GM12878 (cell line): ENCODE results near the gene TM7SF3. TPM values are rescaled to one million over a fixed set of nuclear protein-coding genes. Genes with fewer than 3 reads are reported as not detected.
A peak's percentile ranks its signal among the peaks of the same experiment; 100 is the strongest.

Experiments used
- BMI1 ChIP-seq: fragments of 450-650 bp; IDR thresholded peaks from 2 replicates; pipeline ENCODE4 v1.6.1; 2016; ENCODE audit warnings: mild to moderate bottlenecking, moderate library complexity, borderline replicate concordance
- EGR1 ChIP-seq, 2 experiments: IDR thresholded peaks; 1 replicate in 1 of 2; 2 replicates in 1 of 2; pipeline ENCODE4 v1.6.1; 2011 to 2012; ENCODE audit warnings: low read depth in 2 of 2, low read length in 2 of 2, borderline replicate concordance in 1 of 2, mild to moderate bottlenecking in 1 of 2, moderate library complexity in 1 of 2
- NFXL1 ChIP-seq: fragments of 450-650 bp; IDR thresholded peaks from 2 replicates; pipeline ENCODE4 v1.6.1; 2017; ENCODE audit warnings: antibody characterized with exemption, mild to moderate bottlenecking, borderline replicate concordance
- SMAD5 ChIP-seq: IDR thresholded peaks from 2 replicates; pipeline ENCODE4 v1.6.1; 2016; ENCODE audit warnings: antibody characterized with exemption, low read depth
- TBL1XR1 ChIP-seq: IDR thresholded peaks from 2 replicates; pipeline ENCODE4 v1.6.1; 2012; ENCODE audit warnings: low read depth, low read length, improper control_type of control experiment
- WRNIP1 ChIP-seq: IDR thresholded peaks from 2 replicates; pipeline ENCODE4 v1.6.1; 2011; ENCODE audit warnings: low read depth, low read length, improper control_type of control experiment, borderline replicate concordance
- ZNF24 ChIP-seq: fragments of 450-650 bp; IDR thresholded peaks from 2 replicates; pipeline ENCODE4 v1.6.1; 2017; ENCODE audit warnings: antibody characterized with exemption, mild to moderate bottlenecking
- ZNF622 ChIP-seq: fragments of 450-650 bp; IDR thresholded peaks from 2 replicates; pipeline ENCODE4 v1.6.1; 2017; ENCODE audit warnings: mild to moderate bottlenecking, inconsistent platforms
- ZSCAN29 ChIP-seq: fragments of 450-650 bp; IDR thresholded peaks from 2 replicates; pipeline ENCODE4 v1.6.1; 2017; ENCODE audit warnings: mild to moderate bottlenecking, moderate library complexity
- polyA plus RNA-seq, 11 experiments: library from polyadenylated mRNA; depleted of rRNA in 4 of 11; unstranded in 6 of 11; stranded (reverse) in 5 of 11; fragments of >200 nt; fragmentation: Nextera tagmentation in 4 of 11; fragmentation: Illumina TruSeq in 1 of 11; extraction: Ambion mirVana in 4 of 11; extraction: Trizol in 1 of 11; gene quantifications; 1 replicate in 1 of 11; 2 replicates in 10 of 11; pipeline versions ENCODE4 v1.2.1 to v1.2.3, GENCODE V29; 2011 to 2016; ENCODE audit warnings: inconsistent platforms in 2 of 11, missing spikeins in 2 of 11, low read depth in 1 of 11
- total RNA-seq, 4 experiments: library from RNA; depleted of rRNA in 3 of 4; stranded (reverse); fragments of >200 nt in 3 of 4; fragmentation: Illumina TruSeq in 1 of 4; extraction: Trizol in 1 of 4; gene quantifications; 2 replicates each; pipeline versions ENCODE4 v1.2.1 to v1.2.3, GENCODE V29; 2013 to 2021
- TF ChIP-seq, protein P1 (sequence below): fragments of 450-650 bp; formaldehyde crosslinking; IDR thresholded peaks from 2 replicates; pipeline ENCODE4 v1.4.0; 2020; ENCODE audit warnings: mild to moderate bottlenecking, moderate library complexity
- TF ChIP-seq, protein P2 (sequence below): IDR thresholded peaks from 2 replicates; pipeline ENCODE4 v1.6.1; 2011; ENCODE audit warnings: borderline replicate concordance, low read depth, mild to moderate bottlenecking, moderate library complexity, mixed read lengths, low read length; ENCODE audit not compliant: insufficient read depth; ENCODE audit errors: extremely low read length
- TF ChIP-seq, protein P3 (sequence below): IDR thresholded peaks from 2 replicates; pipeline ENCODE4 v1.6.1; 2012; ENCODE audit warnings: improper control_type of control experiment, low read depth, low read length; ENCODE audit not compliant: insufficient replicate concordance
- TF ChIP-seq, protein P4 (sequence below): fragments of 450-650 bp; IDR thresholded peaks from 2 replicates; pipeline ENCODE4 v1.6.1; 2014; ENCODE audit warnings: mild to moderate bottlenecking

Gene TM7SF3
- total and polyA plus RNA-seq, 10 of the 15 experiments (the other 5 are each of a cell fraction or from before 2014, with no cell fraction given) = 31.4 to 341 (median 74.8) TPM

DNA sequence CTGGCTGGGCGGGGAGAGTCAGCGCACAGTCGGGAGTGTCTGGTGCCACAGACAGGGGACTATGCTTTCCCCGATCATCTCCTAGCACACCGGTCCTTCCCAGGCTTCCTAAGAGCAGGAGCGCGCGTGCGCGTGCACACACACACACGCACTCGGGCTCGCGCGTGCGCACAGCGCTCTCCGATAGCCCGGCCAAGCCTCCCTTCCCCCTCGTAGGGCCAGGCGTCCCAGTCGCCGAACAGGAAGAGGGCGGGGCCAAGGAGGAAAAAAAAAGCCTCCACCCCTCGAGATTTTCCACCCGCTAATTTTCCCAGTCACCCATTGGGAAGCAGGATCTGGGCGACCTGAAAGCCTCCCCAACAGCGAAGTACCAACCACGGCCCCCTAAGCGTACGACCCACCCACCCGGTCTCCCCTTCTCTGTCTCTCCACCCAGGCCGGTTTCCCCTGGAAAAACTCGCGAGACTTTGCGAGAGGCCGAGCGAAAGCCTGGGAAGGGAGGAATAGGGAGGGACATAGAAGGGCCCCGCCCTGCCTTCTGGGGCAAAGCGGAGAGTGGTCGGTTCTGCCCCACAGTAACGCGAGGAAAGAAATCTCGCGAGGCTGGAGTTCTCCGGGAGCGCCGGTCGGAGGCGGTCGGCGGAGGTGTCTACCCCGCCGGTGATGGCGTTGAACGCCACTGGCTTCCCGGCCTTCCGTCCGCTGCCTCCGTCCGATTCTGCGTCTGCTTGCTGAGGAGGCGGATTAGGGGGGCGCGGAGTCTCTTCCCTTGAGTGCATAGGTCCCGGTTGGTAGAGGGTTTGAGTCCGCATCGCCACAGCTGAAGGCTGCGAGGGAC lies 76.1 kb downstream of the TM7SF3 start, which contains the start of the genes FGFR1OP2 and INTS13 (continued):
- TF ChIP-seq TBL1XR1 = no peak; the same call in 1 of the 2 replicates
- TF ChIP-seq BMI1 = no peak
- peak; percentile 92; the same call in 1 of the 2 replicates for TF ChIP-seq SMAD5
- TF ChIP-seq, protein P1, sequence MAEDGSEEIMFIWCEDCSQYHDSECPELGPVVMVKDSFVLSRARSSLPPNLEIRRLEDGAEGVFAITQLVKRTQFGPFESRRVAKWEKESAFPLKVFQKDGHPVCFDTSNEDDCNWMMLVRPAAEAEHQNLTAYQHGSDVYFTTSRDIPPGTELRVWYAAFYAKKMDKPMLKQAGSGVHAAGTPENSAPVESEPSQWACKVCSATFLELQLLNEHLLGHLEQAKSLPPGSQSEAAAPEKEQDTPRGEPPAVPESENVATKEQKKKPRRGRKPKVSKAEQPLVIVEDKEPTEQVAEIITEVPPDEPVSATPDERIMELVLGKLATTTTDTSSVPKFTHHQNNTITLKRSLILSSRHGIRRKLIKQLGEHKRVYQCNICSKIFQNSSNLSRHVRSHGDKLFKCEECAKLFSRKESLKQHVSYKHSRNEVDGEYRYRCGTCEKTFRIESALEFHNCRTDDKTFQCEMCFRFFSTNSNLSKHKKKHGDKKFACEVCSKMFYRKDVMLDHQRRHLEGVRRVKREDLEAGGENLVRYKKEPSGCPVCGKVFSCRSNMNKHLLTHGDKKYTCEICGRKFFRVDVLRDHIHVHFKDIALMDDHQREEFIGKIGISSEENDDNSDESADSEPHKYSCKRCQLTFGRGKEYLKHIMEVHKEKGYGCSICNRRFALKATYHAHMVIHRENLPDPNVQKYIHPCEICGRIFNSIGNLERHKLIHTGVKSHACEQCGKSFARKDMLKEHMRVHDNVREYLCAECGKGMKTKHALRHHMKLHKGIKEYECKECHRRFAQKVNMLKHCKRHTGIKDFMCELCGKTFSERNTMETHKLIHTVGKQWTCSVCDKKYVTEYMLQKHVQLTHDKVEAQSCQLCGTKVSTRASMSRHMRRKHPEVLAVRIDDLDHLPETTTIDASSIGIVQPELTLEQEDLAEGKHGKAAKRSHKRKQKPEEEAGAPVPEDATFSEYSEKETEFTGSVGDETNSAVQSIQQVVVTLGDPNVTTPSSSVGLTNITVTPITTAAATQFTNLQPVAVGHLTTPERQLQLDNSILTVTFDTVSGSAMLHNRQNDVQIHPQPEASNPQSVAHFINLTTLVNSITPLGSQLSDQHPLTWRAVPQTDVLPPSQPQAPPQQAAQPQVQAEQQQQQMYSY (CRISPR knock-in tag) = no peak
- TF ChIP-seq ZSCAN29 = no peak
- no peak; the same call in 1 of the 2 replicates for TF ChIP-seq WRNIP1
- no peak for TF ChIP-seq ZNF24
- TF ChIP-seq ZNF622 = no peak
- peak in 1 of 2 experiments; percentile 3; a peak in 1 of 3 replicates for TF ChIP-seq EGR1 (IDR thresholded peaks at IDR 0.05; ENCODE audit: borderline replicate concordance in 1 of 2, low read depth in 2 of 2, low read length in 2 of 2)
- TF ChIP-seq, protein P2, sequence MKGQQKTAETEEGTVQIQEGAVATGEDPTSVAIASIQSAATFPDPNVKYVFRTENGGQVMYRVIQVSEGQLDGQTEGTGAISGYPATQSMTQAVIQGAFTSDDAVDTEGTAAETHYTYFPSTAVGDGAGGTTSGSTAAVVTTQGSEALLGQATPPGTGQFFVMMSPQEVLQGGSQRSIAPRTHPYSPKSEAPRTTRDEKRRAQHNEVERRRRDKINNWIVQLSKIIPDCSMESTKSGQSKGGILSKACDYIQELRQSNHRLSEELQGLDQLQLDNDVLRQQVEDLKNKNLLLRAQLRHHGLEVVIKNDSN = no peak
- TF ChIP-seq, protein P3, sequence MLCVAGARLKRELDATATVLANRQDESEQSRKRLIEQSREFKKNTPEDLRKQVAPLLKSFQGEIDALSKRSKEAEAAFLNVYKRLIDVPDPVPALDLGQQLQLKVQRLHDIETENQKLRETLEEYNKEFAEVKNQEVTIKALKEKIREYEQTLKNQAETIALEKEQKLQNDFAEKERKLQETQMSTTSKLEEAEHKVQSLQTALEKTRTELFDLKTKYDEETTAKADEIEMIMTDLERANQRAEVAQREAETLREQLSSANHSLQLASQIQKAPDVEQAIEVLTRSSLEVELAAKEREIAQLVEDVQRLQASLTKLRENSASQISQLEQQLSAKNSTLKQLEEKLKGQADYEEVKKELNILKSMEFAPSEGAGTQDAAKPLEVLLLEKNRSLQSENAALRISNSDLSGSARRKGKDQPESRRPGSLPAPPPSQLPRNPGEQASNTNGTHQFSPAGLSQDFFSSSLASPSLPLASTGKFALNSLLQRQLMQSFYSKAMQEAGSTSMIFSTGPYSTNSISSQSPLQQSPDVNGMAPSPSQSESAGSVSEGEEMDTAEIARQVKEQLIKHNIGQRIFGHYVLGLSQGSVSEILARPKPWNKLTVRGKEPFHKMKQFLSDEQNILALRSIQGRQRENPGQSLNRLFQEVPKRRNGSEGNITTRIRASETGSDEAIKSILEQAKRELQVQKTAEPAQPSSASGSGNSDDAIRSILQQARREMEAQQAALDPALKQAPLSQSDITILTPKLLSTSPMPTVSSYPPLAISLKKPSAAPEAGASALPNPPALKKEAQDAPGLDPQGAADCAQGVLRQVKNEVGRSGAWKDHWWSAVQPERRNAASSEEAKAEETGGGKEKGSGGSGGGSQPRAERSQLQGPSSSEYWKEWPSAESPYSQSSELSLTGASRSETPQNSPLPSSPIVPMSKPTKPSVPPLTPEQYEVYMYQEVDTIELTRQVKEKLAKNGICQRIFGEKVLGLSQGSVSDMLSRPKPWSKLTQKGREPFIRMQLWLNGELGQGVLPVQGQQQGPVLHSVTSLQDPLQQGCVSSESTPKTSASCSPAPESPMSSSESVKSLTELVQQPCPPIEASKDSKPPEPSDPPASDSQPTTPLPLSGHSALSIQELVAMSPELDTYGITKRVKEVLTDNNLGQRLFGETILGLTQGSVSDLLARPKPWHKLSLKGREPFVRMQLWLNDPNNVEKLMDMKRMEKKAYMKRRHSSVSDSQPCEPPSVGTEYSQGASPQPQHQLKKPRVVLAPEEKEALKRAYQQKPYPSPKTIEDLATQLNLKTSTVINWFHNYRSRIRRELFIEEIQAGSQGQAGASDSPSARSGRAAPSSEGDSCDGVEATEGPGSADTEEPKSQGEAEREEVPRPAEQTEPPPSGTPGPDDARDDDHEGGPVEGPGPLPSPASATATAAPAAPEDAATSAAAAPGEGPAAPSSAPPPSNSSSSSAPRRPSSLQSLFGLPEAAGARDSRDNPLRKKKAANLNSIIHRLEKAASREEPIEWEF = no peak
- TF ChIP-seq, protein P4, sequence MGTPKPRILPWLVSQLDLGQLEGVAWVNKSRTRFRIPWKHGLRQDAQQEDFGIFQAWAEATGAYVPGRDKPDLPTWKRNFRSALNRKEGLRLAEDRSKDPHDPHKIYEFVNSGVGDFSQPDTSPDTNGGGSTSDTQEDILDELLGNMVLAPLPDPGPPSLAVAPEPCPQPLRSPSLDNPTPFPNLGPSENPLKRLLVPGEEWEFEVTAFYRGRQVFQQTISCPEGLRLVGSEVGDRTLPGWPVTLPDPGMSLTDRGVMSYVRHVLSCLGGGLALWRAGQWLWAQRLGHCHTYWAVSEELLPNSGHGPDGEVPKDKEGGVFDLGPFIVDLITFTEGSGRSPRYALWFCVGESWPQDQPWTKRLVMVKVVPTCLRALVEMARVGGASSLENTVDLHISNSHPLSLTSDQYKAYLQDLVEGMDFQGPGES = no peak; the same call in 1 of the 2 replicates
- TF ChIP-seq NFXL1 = no peak
